Measurements from ENCODE around the gene ZNF157. TPM values are rescaled to one million over a fixed set of nuclear protein-coding genes. Genes with fewer than 3 reads are reported as not detected.

The ZNF157 gene
- total RNA-seq, 4 donors from 2014 or later: 0.89 to 2.0 (median 1.2) TPM

GRCh38 chrX:47351706-47352105, 18.7 kb upstream of the ZNF157 start:
- WGBS, 2 donors: 81 to 92% methylated on average over 4 of the region's 4 CpGs

DNA sequence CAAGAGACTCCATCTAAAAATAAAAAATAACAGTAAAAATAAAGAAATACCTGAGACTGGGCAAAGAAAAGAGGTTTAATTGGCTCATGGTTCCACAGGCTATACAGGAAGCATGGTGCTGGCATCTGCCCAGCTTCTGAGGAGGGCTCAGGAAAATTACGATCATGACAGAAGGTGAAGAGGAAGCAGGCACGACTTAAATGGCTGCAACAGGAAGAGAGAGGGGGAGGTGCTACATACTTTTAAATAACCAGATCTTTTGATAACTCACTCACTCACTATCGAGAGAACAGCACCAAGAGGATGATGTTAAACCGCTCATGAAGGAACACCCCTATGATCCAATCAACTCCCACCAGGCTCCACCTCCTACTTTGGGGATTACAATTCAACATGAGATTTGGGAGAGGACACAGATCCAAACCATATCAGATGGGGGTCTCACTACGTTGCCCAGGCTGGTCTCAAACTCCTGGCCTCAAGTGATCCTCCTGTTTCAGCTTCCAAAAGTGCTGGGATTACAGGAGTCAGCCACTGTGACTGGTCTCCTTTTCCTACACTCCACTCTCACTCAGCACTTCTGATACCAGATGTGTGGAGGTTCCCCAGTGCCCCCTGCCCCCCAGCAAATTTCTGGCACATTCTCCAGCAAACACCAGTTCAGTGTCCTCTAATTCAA, 11.9 kb upstream of the ZNF157 start:
- peak; percentile 5 to 12 for DNase-seq
- Histone ChIP-seq H3K9me3 (no peaks in the 10 kb centered on the region), H3K4me1 (no peaks in the 10 kb centered on the region), H3K4me3 (replicated peaks in 1 of 3) (no peak overlapping the region), H3K36me3 (no peaks in the 10 kb centered on the region), H3K27me3 (no peaks in the 10 kb centered on the region), H3K27ac (no peak overlapping the region)
- TF ChIP-seq POLR2A (IDR thresholded peaks at IDR 0.05) (no peak), CTCF (IDR thresholded peaks at IDR 0.05) (no peak)
- intact Hi-C loops (cut with DNase I): no loop called here
- 17 to 41% methylated on average over 4 to 5 of the region's 5 CpGs for WGBS, 2 donors

More at GRCh38 chrX:47351706-47352105, 18.7 kb upstream of the ZNF157 start:
- Histone ChIP-seq H3K27me3 (no peaks in the 10 kb centered on the region), H3K27ac (no peak overlapping the region), H3K4me3 (replicated peaks in 1 of 3) (no peak overlapping the region), H3K36me3 (no peaks in the 10 kb centered on the region), H3K9me3 (no peaks in the 10 kb centered on the region), H3K4me1 (no peaks in the 10 kb centered on the region)
- no peak for TF ChIP-seq POLR2A (IDR thresholded peaks at IDR 0.05)
- TF ChIP-seq CTCF (IDR thresholded peaks at IDR 0.05): no peak
- intact Hi-C loops (cut with DNase I): no loop called here
- DNase-seq: no peak

DNA sequence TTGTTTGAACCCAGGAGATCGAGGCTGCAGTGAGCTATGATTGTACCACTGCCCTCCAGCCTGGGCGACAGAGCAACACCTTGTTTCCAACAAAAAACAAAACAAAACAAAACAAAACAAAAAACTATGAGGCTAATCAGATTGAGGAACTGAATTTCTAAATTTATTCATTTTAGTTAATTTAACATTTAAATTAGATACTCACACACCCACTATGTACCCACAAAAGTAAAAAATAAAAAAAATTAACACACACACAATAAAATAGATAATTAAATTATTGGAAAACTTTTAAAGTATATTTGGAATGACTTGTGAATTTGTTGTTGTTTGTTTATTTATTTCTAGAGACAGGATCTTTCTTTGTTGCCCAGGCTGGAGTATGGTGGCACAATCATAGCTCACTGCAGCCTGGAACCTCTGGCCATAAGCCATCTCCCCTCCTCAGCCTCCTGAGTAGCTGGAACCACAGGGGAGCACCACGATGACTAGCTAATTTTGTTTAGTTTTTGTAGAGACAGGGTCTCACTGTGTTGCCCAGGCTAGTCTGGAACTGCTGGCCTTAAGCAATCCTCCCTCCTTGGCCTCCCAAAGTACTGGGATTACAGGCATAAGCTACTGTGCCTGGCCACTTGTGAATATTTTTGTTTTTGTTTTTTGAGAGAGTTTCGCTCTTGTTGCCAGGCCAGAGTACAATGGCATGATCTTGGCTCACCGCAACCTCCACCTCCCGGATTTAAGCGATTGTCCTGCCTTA, 9.8 kb upstream of the ZNF157 start:
- H3K9me3 ChIP-seq: no peaks in the 10 kb centered on the region
- intact Hi-C loops (cut with DNase I): loop anchor here (10.0 kb wide), 1 partner anchor 136 kb away; no protein-coding TSS in a partner anchor
- H3K36me3 ChIP-seq: no peaks in the 10 kb centered on the region
- WGBS, 2 donors: 51 to 74% methylated on average over 6 to 7 of the region's 7 CpGs
- no peak overlapping the region for H3K4me3 ChIP-seq (replicated peaks in 1 of 3)
- peak overlapping the region; percentile 45 to 96 (median 85) for H3K27ac ChIP-seq
- no peak for DNase-seq
- no peaks in the 10 kb centered on the region for H3K27me3 ChIP-seq
- TF ChIP-seq CTCF (IDR thresholded peaks at IDR 0.05) (no peak), POLR2A (IDR thresholded peaks at IDR 0.05) (no peak)
- no peaks in the 10 kb centered on the region for H3K4me1 ChIP-seq

DNA sequence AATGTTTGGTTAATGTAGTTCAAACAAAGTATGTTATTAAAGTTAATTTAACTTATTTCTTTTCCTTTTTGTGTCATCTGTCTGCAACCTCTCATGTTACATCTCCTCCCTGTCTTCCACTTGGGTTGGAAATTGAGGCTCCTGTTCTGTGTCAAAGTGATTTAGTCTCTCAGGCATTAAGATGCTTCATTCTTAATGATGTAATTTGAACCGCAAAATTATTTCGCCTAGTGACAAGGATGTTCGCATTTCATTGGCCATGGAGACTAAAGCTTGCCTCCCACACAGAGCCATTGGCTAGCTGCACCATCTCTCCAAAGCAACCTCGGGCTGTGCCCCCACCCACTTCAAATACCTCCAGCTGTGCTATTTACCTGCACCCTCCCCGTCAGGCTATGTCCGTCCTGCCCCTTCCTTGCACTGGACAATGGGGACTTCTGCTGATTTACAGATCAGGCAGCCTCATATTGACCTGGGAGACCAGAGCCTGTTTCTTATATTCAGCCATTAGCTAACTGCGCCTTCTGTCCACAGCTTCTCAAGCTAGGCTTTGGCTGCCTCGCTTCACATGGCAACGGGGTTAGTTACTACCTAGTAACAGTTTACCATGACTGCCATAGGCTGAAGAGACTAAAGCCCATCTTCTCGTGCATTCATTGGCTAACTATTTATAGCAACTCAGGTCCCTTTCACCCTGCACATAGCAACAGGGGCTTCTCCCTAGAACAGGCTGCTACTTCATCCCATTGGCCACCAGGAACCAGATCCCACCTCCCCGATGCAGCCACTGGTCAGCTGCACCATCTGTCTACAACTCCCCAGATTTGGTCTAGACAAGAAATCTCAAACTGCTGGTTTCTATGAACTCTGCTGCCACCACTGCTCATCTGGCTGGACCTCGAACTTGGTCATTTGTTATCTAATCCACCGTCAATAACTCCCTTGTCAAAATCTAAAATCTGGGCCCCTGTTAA, 8.6 kb upstream of the ZNF157 start:
- H3K4me1 ChIP-seq: no peaks in the 10 kb centered on the region
- TF ChIP-seq POLR2A (IDR thresholded peaks at IDR 0.05) (peak in 1 of 2 donors; percentile 56), CTCF (IDR thresholded peaks at IDR 0.05) (peak in 3 of 6 experiments; percentile 32 to 48 (median 45))
- peak; percentile 87 to 88 for DNase-seq
- H3K27ac ChIP-seq: peak overlapping the region; percentile 80 to 96 (median 85)
- H3K9me3 ChIP-seq: no peaks in the 10 kb centered on the region
- 0 to 5% methylated on average over 6 to 10 of the region's 13 CpGs for WGBS, 2 donors
- no peaks in the 10 kb centered on the region for H3K27me3 ChIP-seq
- no peaks in the 10 kb centered on the region for H3K36me3 ChIP-seq
- H3K4me3 ChIP-seq (replicated peaks in 1 of 3): peak overlapping the region in 1 of 3 donors; percentile 12
- intact Hi-C loops (cut with DNase I): loop anchor here (10.0 kb wide), 1 partner anchor 137 kb away; no protein-coding TSS in a partner anchor
